Inflammatory macrophage treated with lipopolysaccharide for 4 hours (primary cell): ENCODE measurements around the gene ZC3H7B.
"Not testable (repeated sequence)": the region's sequence is repeated elsewhere in the genome, so short reads cannot be mapped to it uniquely, and the experiment has no call there.

ENCODE experiments used
- DNase-seq: peaks from one replicate; pipeline ENCODE4 v3.0.0-alpha.2; 2020

Gene ZC3H7B

DNA sequence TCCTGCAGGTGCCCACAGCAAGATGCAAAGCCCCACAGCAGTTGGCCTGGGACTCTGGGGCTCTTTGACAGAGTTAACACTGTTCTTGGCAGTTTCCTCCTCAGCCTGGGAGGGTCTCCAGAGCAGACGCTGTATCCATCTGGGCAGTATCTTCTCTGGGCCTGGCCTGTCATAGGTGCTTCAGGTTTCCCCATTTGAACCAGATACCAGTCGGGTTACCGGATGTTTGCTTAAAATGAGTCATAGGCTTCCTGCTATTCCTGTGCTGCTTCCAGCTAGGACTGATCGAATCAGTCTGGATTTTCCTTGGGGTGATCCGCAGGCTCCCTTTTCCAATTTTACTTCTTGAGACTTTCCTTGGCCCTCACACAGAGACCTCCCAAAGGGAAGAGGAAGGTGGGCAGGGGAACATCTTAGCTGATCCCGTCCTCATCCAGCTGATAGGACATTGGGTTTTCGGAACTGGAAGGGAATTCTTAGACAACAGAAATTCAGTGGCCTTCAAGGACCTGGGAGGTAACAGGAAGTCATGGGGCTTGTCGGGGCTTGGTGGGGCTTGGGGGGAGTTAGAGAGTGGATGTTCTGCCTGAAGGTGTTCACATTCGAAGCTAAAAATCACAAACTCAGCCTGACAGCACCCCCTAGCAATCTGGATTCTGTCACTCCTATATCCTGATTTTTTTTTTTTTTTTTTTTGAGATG is 12.9 kb upstream of the ZC3H7B start:
- no peak for DNase-seq

DNA sequence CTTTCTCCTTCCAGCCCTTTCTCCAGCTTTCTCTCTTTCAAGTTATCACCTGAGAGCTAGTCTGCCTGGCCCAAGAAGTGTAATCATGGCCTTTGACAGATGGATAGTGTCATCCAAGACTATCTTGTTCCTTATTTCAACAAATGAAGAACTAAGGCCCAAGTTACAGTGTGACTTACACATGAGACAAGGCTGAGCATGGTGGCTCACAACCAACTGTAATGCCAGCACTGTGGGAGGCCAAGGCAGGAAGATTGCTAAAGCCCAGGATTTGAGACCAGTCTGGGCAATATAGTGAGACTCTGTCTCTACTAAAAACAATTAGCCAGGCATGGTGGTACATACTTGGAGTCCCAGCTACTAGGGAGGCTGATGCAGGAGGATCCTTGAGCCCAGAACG is 11.7 kb upstream of the ZC3H7B start:
- DNase-seq, result peak; percentile 88

DNA sequence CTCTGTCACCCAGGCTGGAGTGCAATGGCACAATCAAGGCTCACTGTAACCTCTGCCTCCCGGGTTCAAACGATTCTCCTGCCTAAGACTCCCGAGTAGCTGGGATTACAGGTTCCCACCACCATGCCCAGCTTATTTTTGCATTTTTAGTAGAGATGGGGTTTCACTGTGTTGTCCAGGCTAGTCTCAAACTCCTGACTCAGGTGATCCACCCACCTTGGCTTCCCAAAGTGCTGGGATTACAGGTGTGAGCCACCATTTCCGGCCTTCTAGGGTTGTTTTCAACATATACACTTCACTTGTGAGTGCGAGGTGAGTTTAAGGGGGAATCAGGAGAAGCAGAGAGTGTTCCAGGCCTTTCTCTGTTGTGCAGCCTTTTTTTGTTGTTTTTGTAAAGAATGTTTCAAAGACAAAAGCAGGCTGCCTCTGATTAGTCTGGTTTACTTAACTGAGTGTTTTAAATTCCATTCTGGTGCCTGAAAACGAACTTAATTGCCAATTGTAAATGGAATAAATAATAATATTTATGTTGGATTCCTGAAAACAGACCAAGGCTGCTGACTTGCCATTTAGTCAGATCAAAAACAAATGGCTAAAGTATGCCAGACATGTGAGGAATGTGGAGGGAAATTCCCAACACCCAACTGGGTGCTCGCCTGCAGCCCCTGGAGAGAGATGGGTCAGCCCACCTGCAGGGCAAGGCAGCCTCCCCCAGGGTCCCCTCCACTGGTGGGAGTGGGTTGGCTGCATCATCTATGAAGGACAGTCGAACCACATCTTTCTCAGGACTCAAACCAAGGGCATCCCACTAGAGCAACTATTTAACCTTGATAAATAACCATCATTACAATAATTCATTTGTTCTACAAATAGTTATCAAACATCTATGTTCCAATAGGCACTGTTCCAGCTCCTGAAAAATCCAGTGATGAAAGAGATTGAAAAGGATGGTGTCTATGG is 10.8 kb upstream of the ZC3H7B start:
- DNase-seq, result no peak

DNA sequence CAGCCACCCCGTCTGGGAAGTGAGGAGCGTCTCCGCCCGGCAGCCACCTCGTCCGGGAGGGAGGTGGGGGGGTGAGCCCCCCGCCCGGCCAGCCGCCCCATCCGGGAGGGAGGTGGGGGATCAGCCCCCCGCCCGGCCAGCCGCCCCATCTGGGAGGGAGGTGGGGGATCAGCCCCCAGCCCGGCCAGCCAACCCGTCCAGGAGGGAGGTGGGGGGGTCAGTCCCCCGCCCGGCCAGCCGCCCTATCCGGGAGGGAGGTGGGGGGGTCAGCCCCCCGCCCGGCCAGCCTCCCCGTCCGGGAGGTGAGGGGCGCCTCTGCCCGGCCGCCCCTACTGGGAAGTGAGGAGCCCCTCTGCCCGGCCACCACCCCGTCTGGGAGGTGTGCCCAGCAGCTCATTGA is 6.5 kb upstream of the ZC3H7B start:
- DNase-seq, result not testable (repeated sequence)

DNA sequence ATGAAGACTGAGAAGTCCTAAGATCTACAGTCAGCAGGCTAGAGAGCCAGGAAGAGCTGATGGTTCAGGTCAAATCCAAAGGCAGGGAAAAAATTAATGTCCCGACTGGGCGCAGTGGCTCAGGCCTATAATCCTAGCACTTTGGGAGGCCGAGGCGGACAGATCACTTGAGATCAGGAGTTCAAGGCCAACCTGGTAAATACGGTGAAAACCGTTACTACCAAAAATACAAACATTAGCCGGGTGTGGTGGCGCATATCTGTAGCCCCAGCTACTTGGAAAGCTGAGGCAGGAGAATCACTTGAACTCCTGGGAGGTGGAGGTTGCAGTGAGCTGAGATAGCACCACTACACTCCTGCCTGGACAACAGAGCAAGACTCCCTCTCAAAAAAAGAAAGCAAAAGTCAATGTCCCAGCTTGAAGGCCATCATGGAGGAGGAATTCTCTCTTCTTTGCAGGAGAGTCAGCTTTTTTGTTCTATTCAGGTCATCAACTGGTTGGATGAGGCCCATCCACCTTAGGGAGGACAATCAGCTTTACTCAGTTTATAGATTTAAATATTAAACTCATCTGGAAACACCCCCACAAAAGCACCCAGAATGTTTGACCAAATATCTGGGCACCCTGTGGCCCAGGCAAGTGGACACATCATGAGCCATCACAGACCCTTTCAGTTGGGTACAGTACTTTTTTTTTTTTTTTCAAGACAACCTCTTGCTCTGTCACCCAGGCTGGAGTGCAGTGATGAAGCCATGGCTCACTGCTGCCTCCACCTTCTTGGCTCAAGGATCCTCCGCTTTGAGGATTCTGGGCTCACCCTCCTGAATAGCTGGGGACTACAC is 4.3 kb upstream of the ZC3H7B start:
- no peak for DNase-seq

DNA sequence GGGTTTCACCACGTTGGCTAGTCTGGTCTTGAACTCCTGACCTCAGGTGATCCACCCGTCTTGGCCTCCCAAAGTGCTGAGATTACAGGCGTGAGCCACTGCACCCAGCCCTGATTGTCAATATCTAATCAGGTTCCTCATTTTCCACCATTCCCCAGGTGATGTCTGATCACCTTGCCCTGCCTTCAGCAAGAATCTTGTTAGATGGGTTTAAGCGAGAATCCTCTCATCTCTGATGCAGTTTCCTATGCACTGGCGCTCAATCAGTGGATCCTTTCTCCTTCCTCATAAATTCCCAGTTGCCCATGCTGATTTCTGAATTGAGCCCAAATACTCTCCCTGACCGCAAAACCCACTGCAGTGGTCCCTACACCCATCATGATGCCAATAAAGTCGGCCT is 664 bp upstream of the ZC3H7B start:
- DNase-seq, result no peak

DNA sequence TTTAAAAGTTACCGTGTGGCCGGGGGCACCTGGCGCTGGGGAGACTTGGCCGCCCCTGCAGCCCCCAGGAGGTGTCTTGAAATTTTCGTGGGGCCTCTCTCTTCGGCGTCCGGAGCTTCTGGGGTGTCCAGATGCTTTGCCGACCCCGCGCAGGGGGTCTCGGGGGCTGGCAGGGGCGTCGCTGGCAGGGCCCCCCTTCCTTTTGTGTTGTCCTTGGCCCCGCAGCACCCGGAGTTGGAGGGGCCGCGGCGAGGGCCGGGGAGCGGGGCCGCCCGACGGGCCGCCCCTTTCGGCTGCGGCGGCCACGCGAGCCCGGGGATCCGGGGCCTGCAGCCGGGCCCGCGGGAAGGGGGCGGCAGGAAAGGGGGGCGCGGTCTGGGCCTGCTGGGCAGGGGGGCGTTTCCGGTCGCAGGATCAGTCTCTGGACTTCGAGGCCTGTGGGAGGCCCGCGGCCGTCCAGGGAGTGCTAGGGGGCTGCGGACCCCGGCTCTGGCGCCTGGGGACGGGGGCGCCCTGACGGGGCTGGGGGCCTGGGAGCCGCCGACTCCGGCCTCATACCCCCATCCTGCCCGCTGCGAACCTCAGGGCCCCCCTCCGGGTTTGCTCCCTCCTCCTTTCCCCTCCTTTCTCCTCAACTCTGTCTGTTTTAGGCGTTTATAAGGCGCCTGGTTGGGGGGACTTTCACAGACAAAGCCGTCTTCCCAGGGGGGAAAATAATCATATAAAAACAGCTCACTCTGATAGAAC is 869 bp downstream of the ZC3H7B start:
- DNase-seq, result no peak

DNA sequence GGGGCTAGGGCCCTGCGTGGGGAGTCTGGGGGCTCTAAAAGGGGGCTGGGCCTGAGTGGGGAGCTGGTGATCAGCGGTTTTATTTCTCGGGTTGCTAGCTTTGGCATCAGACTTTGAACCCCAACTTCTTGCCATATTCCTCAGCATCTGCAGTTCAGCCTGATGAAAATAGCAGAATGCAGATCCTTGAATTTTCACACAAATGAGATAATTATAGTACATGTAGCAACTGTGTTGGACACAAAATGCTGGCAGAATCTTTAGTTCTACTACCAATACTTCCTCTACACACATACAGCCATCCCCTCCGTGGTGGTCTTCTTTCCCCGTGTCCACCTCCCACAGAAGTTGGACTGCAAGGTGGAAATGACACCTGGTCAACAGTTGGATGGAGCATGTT is 1.5 kb downstream of the ZC3H7B start:
- no peak for DNase-seq

DNA sequence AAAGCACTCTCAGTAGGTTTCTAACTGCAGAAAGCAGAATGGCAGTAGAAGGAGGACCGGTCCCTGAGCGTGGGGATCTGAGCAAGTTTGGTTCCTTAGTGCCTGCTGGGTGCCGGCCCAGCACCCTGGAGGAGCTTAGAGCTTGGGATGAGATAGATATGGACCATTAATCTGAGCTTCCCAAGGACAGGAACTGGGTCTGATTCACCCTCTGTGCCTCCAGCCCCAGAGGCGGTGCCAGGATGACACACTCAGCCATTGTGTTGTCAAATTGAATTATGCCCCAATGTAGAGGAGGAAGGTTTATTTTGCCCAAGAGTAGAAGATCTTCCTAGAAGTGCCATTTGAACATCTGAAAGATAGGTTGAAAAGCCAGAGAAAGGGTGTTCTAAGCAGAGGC is 4.3 kb downstream of the ZC3H7B start:
- DNase-seq, result no peak

DNA sequence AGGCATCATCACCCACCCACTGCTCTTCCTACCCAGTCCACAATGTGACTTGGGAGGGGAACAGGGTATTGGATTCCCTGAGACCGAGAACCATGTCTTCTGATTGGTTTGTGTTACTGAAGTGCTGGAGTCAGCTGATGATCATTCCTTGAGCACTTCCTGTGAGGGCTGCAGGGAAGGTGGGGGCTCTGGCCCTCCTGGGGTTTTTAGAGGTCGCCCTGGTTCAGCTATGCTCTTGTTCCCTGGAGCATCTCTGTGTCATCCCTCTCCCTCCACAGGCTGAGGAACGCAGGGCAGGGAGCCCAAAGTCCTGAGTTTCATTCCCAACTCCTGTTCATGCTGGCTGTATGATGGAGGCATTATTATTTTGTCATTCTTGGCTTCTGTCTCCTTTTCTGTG is 6.7 kb downstream of the ZC3H7B start:
- DNase-seq, result no peak

DNA sequence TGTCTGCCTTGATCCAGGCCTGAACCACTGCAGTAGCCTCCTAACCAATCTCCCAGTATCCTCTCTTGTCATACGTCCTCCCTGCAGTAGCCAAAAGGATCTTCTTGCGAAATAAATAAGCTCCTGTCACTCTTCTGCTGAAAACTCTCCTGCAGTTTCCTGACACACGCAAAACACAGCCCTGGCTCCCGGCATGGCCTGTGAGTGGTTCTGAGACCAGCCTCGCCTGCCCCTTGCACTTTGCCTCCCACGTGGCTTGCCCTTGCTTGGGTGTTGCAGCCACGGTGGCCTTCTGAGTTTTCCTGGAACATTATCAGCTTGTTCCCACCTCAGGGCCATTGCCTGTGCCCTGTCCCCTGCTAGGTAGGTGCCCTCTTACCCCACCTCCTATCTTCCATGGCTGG is 7.2 kb downstream of the ZC3H7B start:
- DNase-seq, result no peak

DNA sequence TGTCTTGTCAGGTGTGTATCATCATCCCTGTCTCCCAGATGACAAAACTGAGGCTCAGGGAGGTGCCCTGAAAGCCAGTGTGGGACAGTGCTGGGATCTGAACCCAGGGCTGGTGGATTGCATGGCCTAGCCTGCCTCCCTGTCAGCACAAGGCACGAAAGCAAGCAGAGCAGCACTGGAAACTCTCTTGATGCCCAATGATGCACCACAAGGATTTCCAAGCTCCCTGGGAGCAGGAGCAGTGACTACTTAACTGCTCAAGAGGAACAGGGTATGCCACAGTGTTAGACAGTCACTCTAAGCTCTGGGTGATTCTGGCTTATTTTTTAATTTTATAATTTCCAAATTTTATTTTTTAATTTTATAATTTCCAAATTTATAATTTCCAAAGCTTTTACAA is 9.0 kb downstream of the ZC3H7B start:
- no peak for DNase-seq

DNA sequence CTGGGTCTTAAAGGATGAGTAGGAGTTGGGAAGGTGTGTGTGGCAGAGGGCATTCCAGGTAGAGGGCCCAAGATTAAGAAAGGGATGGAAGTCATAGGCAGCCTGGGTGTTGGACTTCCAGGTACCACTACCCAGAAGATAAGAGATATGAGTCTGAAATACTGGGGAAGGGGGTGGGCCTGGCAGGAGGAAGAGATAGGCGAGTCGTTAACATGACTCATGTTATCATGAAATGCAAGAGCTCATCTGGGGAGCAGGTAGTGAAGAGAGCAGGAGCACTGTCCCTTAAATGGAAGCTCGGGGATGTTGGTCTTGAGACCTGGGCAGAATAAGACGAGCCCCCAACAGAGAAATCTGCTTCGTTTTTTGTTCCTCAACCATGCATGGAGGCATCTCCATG is 10.2 kb downstream of the ZC3H7B start:
- no peak for DNase-seq

DNA sequence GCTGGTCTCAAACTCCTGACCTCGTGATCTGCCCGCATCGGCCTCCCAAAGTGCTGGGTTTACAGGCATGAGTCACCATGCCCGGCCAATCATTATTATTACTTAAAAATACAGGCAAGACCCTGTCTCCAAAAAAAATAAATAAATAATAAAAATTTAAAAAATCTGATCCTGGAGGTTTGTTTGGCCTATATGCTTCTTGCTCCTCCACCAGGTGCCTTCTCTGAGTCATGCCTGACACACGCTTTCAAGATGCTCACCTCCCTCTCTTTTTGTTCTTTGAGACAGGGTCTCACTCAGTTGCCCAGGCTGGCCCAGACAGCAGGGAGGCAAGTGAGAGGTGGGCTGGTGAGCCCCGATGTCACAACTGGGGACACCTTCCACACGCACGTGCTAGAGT is 13.5 kb downstream of the ZC3H7B start:
- no peak for DNase-seq

DNA sequence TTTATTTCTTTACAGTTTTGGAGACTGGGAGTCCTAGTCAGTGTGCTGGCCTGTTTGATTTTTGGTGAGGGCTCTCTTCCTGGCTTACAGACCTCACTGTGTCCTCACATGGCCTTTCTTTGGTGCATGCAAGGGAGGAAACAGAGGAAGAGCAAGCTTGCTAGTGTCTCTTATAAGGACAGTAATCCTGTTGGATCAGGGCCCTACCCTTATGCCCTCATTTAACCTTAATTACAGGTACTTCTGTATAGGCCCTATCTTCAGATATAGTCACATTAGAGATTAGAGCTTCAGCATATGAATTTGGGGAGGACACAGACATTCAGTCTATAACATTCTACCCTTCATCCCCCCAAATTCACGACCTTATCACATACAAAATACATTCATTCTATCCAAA is 14.3 kb downstream of the ZC3H7B start:
- DNase-seq, result no peak

DNA sequence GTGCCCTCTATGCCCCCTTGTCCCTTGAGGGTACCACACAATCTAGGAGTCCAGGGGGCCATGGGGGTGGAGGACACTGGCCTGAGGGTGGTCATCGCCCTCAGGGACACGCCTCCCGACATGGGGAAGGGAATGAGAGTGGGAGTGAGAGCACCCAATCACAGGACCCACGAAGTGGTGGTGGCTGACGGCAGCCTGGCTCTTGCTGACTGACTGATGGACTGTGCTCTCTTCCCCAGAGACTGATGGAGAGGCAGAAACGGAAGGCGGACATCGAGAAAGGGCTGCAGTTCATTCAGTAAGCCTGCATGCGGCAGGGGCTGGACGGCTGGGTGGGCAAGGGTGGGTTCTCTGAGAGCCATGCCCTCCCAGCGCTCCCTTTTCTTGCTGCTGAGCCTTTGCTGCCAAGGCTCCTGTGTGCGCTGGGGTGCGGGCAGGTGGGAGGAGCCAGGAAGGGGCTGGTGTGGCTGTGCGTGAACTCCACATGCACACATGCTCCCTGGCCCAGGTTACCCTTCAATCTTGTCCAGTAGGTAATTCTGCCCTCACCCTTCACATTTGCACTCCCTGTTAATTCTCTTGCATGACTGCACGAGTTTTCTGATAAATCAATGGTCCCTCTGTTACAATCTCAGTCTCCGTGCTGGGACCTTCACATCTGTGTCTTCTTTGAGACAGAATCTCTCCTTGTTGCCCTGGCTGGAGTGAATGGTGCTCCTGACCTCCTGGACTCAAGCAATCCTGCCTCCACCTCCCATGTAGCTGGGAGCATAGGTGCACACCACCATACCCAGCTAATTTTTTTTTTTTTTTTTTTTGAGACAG is 19.3 kb downstream of the ZC3H7B start:
- DNase-seq, result no peak

DNA sequence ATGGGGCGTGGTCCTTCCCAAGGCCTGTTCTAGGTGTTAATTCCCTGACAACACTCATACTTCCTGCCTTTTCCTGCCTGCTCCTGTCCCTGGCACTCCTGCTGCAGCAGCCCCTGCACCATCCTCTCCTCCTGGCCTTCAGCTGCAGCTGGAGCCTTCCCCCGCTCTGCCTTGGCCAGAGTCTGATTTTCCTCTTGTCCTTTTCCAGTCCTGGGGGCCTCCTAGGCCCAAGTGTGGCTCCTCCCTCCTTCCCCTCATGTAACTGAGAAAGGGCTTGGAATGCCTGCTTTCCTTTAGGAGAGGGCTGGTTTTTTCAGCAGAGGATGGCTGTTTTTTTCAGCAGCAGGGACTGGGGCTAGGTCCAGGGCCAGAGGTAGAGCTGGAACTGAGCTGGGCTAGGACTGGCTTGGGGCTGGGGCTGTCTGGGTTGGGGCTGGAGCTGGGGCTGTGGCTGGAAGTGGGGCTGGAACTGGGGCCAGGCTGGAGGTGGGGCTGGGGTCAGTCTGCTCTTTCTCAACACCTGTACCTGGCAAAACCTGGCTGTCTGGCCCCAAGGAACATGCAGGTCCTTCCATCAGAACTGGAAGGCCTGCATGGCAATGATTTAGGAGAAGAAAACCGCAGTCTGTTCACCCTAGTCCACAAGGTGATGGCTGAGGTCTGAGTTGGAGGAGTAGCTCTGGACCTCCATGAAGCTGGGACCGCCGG is 23.6 kb downstream of the ZC3H7B start:
- DNase-seq, result no peak

DNA sequence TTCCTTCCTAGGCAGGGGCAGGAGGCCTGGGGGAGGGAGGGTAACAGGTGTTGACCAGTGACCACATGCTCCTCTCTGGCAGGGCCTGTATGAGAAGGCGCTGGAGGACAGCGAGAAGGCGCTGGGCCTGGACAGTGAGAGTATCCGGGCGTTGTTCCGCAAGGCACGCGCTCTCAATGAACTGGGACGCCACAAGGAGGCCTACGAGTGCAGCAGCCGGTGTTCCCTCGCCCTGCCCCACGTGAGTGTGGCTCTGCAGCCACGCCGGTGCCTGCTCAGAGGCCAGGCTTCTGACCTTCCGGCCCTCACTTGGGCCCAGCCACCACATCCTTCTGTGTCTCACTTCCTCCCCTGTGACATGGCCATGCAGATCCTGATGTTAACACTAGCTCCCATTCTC is 25.8 kb downstream of the ZC3H7B start:
- DNase-seq, result no peak

DNA sequence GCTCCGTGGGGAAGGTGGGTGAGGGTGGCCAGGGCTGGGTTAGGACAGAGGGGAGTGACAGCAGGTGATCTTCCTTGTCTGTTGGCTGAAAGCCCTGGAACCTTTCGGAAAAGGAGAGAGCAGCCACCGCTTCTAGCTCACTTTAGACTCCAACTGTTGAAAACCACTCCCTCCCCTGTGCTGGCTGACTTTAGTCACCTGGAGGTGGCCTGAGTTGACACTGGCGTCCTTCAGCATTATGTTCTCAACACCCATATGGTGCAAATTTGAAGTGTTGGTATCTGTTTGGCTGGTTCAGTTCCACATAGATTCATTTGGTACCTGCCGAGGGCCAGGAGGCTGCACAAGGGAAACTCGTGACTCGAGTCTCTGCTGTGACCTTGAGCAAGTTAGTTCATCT is 28.8 kb downstream of the ZC3H7B start:
- DNase-seq, result no peak

DNA sequence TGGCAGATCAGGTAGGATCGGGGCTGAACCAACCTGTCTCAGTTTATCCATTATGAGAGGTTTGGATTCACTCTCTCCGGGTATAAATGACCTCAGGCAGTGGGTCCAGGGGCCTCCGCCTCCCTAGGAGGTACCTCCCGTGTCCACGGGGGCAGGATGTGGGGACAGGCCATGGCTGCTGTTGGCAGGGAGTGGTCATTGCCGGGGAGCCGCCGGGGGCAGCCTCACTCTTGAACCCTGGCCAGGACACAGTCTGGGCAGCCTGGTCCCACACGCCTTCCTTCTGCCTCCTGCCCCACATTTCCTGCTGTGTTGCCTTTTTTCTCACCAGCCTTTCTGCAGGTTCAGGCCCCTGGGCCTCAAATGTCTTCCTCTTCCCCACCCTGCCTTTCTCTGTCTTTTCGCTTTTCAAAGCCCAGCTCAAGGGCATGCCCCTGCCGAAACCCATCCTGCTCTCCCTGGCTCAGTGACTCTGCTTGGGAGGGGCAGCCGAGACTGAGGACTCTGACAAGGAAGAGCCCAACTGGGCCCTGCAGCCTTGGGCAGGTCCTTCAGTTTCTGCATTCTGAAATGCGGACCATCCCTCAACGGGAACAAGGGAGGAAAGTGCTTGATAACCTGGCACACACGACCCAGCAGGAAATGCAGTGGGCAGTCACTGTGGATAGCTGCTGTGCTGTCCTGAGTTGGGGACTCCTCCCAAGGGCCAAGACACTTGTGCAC is 31.1 kb downstream of the ZC3H7B start:
- DNase-seq, result no peak
